Spleen (tissue), 11 donors: ENCODE results near the gene BECN2. TPM values are rescaled to one million over a fixed set of nuclear protein-coding genes. Genes with fewer than 3 reads are reported as not detected.

Experiments
- DNase-seq: peaks from one replicate; pipeline ENCODE4 v3.0.0-alpha.2; 2020
- H3K27ac ChIP-seq, 8 donors: fragments of 200-600 bp; sonication (generic) in 7 of 8; 1 replicate in 4 of 8; 2 replicates in 4 of 8; pipeline versions ENCODE4 v1.5.0 to v1.8.0; 2016 to 2021; ENCODE audit warnings: inconsistent platforms in 4 of 8, mild to moderate bottlenecking in 4 of 8, moderate library complexity in 1 of 8
- H3K27me3 ChIP-seq, 7 donors: fragments of 200-600 bp; sonication (generic) in 6 of 7; replicated peaks in 1 of 7; 1 replicate in 4 of 7; 2 replicates in 3 of 7; pipeline versions ENCODE4 v1.5.0 to v1.8.0; 2016 to 2021; ENCODE audit warnings: inconsistent platforms in 3 of 7, mild to moderate bottlenecking in 1 of 7
- H3K36me3 ChIP-seq, 6 donors: fragments of 200-600 bp; sonication (generic) in 5 of 6; 1 replicate in 4 of 6; 2 replicates in 2 of 6; pipeline versions ENCODE4 v1.5.0 to v1.8.0; 2016 to 2021; ENCODE audit warnings: inconsistent platforms in 2 of 6
- H3K4me1 ChIP-seq, 6 donors: fragments of 200-600 bp; sonication (generic) in 5 of 6; 1 replicate in 3 of 6; 2 replicates in 3 of 6; pipeline versions ENCODE4 v1.5.0 to v1.8.0; 2016 to 2021; ENCODE audit warnings: inconsistent platforms in 3 of 6
- H3K4me3 ChIP-seq, 8 donors: fragments of 200-600 bp; sonication (generic) in 7 of 8; 1 replicate in 4 of 8; 2 replicates in 4 of 8; pipeline versions ENCODE4 v1.5.0 to v1.8.0; 2016 to 2021; ENCODE audit warnings: inconsistent platforms in 4 of 8, mild to moderate bottlenecking in 4 of 8, moderate library complexity in 2 of 8
- H3K9me3 ChIP-seq, 8 donors: fragments of 200-600 bp; sonication (generic) in 7 of 8; 1 replicate in 4 of 8; 2 replicates in 4 of 8; pipeline versions ENCODE4 v1.5.0 to v1.8.0; 2016 to 2021; ENCODE audit warnings: inconsistent platforms in 4 of 8
- POLR2A ChIP-seq, 3 donors: fragments of 450-650 bp; IDR thresholded peaks; one replicate each; pipeline ENCODE4 v1.5.1; 2017; ENCODE audit warnings: antibody characterized with exemption in 3 of 3, mild to moderate bottlenecking in 1 of 3
- POLR2AphosphoS5 ChIP-seq, 3 donors: sonication (generic); formaldehyde crosslinking; IDR thresholded peaks; one replicate each; pipeline ENCODE4 v1.5.1; 2017; ENCODE audit warnings: antibody characterized with exemption in 3 of 3
- WGBS, 5 donors: extraction: QIAGEN DNeasy Blood & Tissue Kit in 3 of 5; methylation state at CpG; one replicate each; pipeline versions ENCODE4 v1.1.5 to v1.1.7; 2013 to 2018; 5-methylcytosine and 5-hydroxymethylcytosine counted together
- intact Hi-C: fragments of 100-400 bp; cut with DNase I; formaldehyde crosslinking; loops from one replicate; pipeline ENCODE4 v1.15.0; 2023; ENCODE audit warnings: low total_unique reads
- polyA plus RNA-seq, 3 donors: library from polyadenylated mRNA; stranded (reverse); fragments of 200-250 nt; gene quantifications; one replicate each; pipeline ENCODE4 v1.2.1, GENCODE V29; 2013
- total RNA-seq, 7 donors: library from RNA; depleted of rRNA in 3 of 7; stranded (reverse); fragments of >200 nt in 3 of 7; fragmentation: NEBNext Ultra II Directional in 4 of 7; extraction: Animal tissue kit (Norgen Biotek cat#: 25700) in 4 of 7; gene quantifications; one replicate each; pipeline versions ENCODE4 v1.1.0 to v1.2.1, GENCODE V29; 2016 to 2021
- TF ChIP-seq, protein P1 (sequence below), 11 experiments: fragments of 200-600 bp in 7 of 11; fragments of 450-650 bp in 4 of 11; sonication (generic) in 4 of 11; IDR thresholded peaks in 8 of 11; conservative IDR thresholded peaks in 3 of 11; 1 replicate in 7 of 11; 2 replicates in 4 of 11; pipeline versions ENCODE4 v1.4.0 to v1.8.0; 2016 to 2021; ENCODE audit warnings: antibody characterized with exemption in 11 of 11, inconsistent platforms in 4 of 11, mild to moderate bottlenecking in 1 of 11
- donor health status: healthy with polysubstance abuse.
- donor health status: DM: no; HTN: no; CAD: no; lungs with moderate emphysema.
- donor health status: DM: no; HTN: no; CAD: no.
- donor health status: Bipolar disorder and iron deficiency.
- donor health status: healthy.
- donor health status: DM: no; HTN: no; CAD: no.
- donor health status: DM: yes; HTN: yes; CAD: no.

BECN2 gene
- total and polyA plus RNA-seq, 10 donors, result not detected

DNA sequence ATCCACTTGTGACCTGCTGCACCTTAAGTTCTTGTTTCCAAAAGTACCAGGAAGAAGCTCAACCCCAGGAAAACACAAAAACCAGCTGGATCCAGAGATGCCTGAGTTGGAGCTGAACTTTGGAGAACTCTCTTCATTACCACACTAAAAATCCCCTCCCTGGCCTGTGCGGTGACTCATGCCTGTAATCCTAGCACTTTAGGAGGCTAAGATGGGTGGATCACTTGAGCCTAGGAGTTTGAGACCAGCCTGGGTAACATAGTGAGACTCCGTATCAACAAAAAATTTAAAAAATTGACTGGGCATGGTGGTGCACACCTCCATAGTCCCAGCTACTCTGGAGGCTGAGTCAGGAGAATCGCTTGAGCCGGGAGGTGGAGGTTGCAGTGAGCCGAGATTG, 35.2 kb downstream of the BECN2 start:
- no peaks in the 10 kb centered on the region for H3K9me3 ChIP-seq
- DNase-seq, result no peak
- intact Hi-C loops, result no loop called here
- no peaks in the 10 kb centered on the region for H3K27me3 ChIP-seq
- no peaks in the 10 kb centered on the region for H3K4me1 ChIP-seq
- H3K4me3 ChIP-seq, result no peak overlapping the region
- WGBS, 5 donors, result 89 to 96% (median 94%) methylated on average over 5 of the region's 5 CpGs
- H3K36me3 ChIP-seq, result no peaks in the 10 kb centered on the region
- TF ChIP-seq, protein P1, sequence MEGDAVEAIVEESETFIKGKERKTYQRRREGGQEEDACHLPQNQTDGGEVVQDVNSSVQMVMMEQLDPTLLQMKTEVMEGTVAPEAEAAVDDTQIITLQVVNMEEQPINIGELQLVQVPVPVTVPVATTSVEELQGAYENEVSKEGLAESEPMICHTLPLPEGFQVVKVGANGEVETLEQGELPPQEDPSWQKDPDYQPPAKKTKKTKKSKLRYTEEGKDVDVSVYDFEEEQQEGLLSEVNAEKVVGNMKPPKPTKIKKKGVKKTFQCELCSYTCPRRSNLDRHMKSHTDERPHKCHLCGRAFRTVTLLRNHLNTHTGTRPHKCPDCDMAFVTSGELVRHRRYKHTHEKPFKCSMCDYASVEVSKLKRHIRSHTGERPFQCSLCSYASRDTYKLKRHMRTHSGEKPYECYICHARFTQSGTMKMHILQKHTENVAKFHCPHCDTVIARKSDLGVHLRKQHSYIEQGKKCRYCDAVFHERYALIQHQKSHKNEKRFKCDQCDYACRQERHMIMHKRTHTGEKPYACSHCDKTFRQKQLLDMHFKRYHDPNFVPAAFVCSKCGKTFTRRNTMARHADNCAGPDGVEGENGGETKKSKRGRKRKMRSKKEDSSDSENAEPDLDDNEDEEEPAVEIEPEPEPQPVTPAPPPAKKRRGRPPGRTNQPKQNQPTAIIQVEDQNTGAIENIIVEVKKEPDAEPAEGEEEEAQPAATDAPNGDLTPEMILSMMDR (IDR thresholded peaks at IDR 0.05 in 8 of 11, conservative IDR thresholded peaks at IDR 0.05 in 3 of 11), result no peak
- TF ChIP-seq POLR2AphosphoS5 (IDR thresholded peaks at IDR 0.05), result no peak
- no peak for TF ChIP-seq POLR2A (IDR thresholded peaks at IDR 0.05)
- H3K27ac ChIP-seq, result no peak overlapping the region

DNA sequence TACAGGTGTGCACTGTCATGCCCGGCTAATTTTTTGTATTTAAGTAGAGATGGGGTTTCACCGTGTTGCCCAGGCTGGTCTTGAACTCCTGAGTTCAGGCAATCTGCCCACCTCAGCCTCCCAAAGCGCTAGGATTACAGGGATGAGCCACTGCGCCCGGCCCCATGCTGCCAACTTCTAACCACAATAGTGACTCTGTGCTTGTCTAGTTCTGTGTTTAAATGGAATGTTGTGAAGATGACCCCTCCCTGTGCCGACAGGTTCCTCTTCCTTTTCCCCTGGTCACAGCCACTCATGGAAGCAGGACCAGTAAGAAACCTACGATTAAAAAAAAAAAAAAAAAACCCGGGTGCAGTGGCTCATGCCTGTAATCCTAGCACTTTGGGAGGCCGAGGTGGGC, 36.6 kb downstream of the BECN2 start:
- Histone ChIP-seq H3K27ac (no peak overlapping the region), H3K4me1 (peaks cover 0 to 11% (median 8%) of the 10 kb centered on the region in 6 donors), H3K27me3 (no peaks in the 10 kb centered on the region), H3K36me3 (no peaks in the 10 kb centered on the region), H3K9me3 (no peaks in the 10 kb centered on the region), H3K4me3 (no peak overlapping the region)
- intact Hi-C loops, result no loop called here
- TF ChIP-seq, protein P1 (IDR thresholded peaks at IDR 0.05 in 8 of 11, conservative IDR thresholded peaks at IDR 0.05 in 3 of 11), result no peak
- TF ChIP-seq POLR2AphosphoS5 (IDR thresholded peaks at IDR 0.05), result no peak
- TF ChIP-seq POLR2A (IDR thresholded peaks at IDR 0.05), result no peak
- DNase-seq, result no peak
- 75 to 91% (median 86%) methylated on average over 8 to 9 of the region's 9 CpGs for WGBS, 5 donors

DNA sequence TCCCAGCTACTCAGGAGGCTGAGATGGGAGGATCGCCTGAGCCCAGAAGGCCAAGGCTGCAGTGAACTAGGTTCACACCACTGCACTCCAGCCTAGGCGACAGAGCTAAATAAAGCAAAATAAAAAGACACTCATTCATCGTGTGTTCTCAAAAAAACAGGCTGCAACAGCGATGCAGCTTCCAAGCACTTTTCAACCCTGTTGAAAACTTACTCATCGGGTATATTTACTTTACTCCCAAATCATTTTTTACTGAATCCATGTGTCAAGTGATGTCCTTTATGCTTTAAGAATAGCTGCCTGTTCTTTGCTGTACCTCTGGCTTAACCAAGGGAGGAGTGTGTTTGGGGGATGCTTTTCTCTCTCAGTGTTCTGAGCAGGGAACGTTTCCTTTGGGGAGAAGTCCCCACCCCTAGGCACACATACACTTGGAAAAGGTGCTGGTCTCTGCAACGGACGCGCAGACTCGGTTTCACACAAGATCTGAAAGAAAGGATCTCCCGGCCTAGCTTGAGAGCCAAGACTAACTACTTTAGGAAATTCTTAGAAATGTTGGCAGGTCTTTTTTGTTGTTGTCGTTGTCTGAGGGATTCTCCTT, 39.9 kb downstream of the BECN2 start:
- Histone ChIP-seq H3K4me3 (no peak overlapping the region), H3K36me3 (no peaks in the 10 kb centered on the region), H3K27ac (no peak overlapping the region), H3K27me3 (no peaks in the 10 kb centered on the region), H3K4me1 (peaks cover 0 to 13% (median 8%) of the 10 kb centered on the region in 6 donors), H3K9me3 (no peaks in the 10 kb centered on the region)
- no peak for DNase-seq
- intact Hi-C loops, result no loop called here
- TF ChIP-seq, protein P1 (IDR thresholded peaks at IDR 0.05 in 8 of 11, conservative IDR thresholded peaks at IDR 0.05 in 3 of 11), result no peak
- 89 to 95% (median 91%) methylated on average over 12 of the region's 12 CpGs for WGBS, 5 donors

DNA sequence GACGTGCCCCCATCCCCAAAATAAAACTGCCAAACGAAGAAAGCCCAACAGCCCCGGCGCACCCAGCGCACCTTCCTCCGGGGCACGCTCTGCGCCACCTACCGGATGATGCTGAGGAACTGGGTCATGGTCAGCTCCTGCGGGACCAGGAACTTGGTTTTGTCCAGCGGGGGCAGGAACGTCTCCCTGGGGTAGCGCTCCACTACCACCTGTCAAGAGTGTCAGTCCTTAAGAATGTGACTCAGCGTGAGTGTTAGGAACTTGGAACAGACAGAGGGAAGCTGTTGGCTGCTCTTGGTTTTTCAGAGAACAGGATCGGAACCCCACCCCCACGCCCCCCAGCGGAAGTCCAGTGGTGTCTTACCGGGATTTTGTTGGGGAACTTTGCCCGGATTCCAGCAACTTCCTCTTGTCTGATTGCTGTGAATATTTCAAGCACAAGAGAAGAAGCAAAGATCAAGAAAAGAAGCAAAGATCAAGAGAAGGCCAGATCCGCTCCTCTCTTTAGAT, 40.9 kb downstream of the BECN2 start:
- Histone ChIP-seq H3K4me3 (peak overlapping the region in 6 of 8 donors; percentile 13 to 59 (median 28)), H3K36me3 (no peaks in the 10 kb centered on the region), H3K4me1 (peaks cover 0 to 13% (median 8%) of the 10 kb centered on the region in 6 donors), H3K27ac (no peak overlapping the region), H3K27me3 (no peaks in the 10 kb centered on the region), H3K9me3 (no peaks in the 10 kb centered on the region)
- DNase-seq, result peak; percentile 83
- 7 to 14% (median 8%) methylated on average over 20 of the region's 20 CpGs for WGBS, 5 donors
- intact Hi-C loops, result no loop called here
- no peak for TF ChIP-seq POLR2A (IDR thresholded peaks at IDR 0.05)
- TF ChIP-seq, protein P1 (IDR thresholded peaks at IDR 0.05 in 8 of 11, conservative IDR thresholded peaks at IDR 0.05 in 3 of 11), result peak in 9 of 11 experiments; percentile 36 to 71 (median 53)
- peak in 2 of 3 donors; percentile 26 to 27 for TF ChIP-seq POLR2AphosphoS5 (IDR thresholded peaks at IDR 0.05)
